GM12878 (cell line): ENCODE results near the gene DNMT3L. TPM values are rescaled to one million over a fixed set of nuclear protein-coding genes. Genes with fewer than 3 reads are reported as not detected.
A peak's percentile ranks its signal among the peaks of the same experiment; 100 is the strongest.
"Not testable (repeated sequence)": the region's sequence is repeated elsewhere in the genome, so short reads cannot be mapped to it uniquely, and the experiment has no call there.

Experiments
- ATAC-seq: fragments of 200-7000 bp; cut with Tn5 transposase; 3 replicates; pipeline ENCODE4 v1.9.1; 2020; ENCODE audit warnings: mild to moderate bottlenecking, moderate library complexity
- BruUV-seq: library from RNA; stranded (reverse); fragments of 400-500 nt; replicated peaks from 2 replicates; lab custom pipeline; 2021; lab: Mats Ljungman, UMichigan
- CTCF ChIA-PET: fragments of 300-600 bp; sonication (Branson Sonifier 250); formaldehyde crosslinking; extraction: SDS; loops from one replicate; lab custom pipeline; 2021; ENCODE audit warnings: inconsistent platforms; lab: Yijun Ruan, JAX
- POLR2A ChIA-PET: fragments of 350-600 bp; formaldehyde crosslinking; extraction: SDS; loops from one replicate; lab custom pipeline; 2021; ENCODE audit warnings: inconsistent platforms; lab: Charles Lee
- RAD21 ChIA-PET: fragments of 300-600 bp; sonication (Branson Sonifier 250); formaldehyde crosslinking; loops from one replicate; lab custom pipeline; 2023; ENCODE audit warnings: antibody characterized with exemption; ENCODE audit not compliant: unreplicated experiment; lab: Charles Lee
- SMC1A ChIA-PET: fragments of 300-600 bp; sonication (Branson Sonifier 250); formaldehyde crosslinking; loops from one replicate; lab custom pipeline; 2023; ENCODE audit not compliant: unreplicated experiment, uncharacterized antibody; lab: Charles Lee
- DNase-seq: peaks from one replicate; pipeline ENCODE4 v3.0.0-alpha.2; 2011; ENCODE audit warnings: low read depth, low spot score
- FAIRE-seq: peaks from 3 replicates; lab custom pipeline; 2011; peaks lifted over from hg19 to GRCh38; lab: Jason Lieb, UNC
- H2AFZ ChIP-seq: 2 replicates; pipeline ENCODE4 v1.6.0; 2011; ENCODE audit warnings: low read depth, low read length, control low read depth; ENCODE audit not compliant: control insufficient read depth
- H3K27ac ChIP-seq: 2 replicates; pipeline ENCODE4 v1.5.1; 2011; ENCODE audit warnings: control low read depth; ENCODE audit not compliant: control insufficient read depth, insufficient read depth
- H3K27me3 ChIP-seq, 2 experiments: replicated peaks in 1 of 2; 2 replicates each; pipeline versions ENCODE4 v1.6.0 to v1.6.1; 2011; ENCODE audit warnings: low read length in 1 of 2; ENCODE audit not compliant: control insufficient read depth in 2 of 2, insufficient read depth in 2 of 2
- H3K36me3 ChIP-seq, 2 experiments: 2 replicates each; pipeline ENCODE4 v1.5.1; 2011; ENCODE audit warnings: low read length in 1 of 2; ENCODE audit not compliant: control insufficient read depth in 2 of 2, insufficient read depth in 2 of 2
- H3K4me1 ChIP-seq: 2 replicates; pipeline ENCODE4 v1.6.1; 2011; ENCODE audit warnings: mild to moderate bottlenecking, low read length, moderate library complexity, mixed read lengths; ENCODE audit not compliant: control insufficient read depth, insufficient read depth
- H3K4me2 ChIP-seq: 2 replicates; pipeline ENCODE4 v1.6.0; 2011; ENCODE audit warnings: control low read depth; ENCODE audit not compliant: control insufficient read depth, insufficient read depth
- H3K4me3 ChIP-seq: fragments of 200-600 bp; sonication (generic); 2 replicates; pipeline ENCODE4 v1.5.1; 2016
- H3K79me2 ChIP-seq: 2 replicates; pipeline ENCODE4 v1.6.0; 2011; ENCODE audit warnings: low read length; ENCODE audit not compliant: control insufficient read depth, insufficient read depth
- H3K9ac ChIP-seq: 2 replicates; pipeline ENCODE4 v1.8.0; 2011; ENCODE audit warnings: low read length, control low read depth, mixed read lengths; ENCODE audit not compliant: control insufficient read depth, insufficient read depth
- H3K9me3 ChIP-seq: replicated peaks from 3 replicates; pipeline ENCODE4 v1.5.1; 2011; ENCODE audit warnings: mild to moderate bottlenecking, low read length; ENCODE audit not compliant: control insufficient read depth, insufficient read depth
- H4K20me1 ChIP-seq: 2 replicates; pipeline ENCODE4 v1.6.0; 2011; ENCODE audit not compliant: control insufficient read depth, insufficient read depth
- CREB1 ChIP-seq: IDR thresholded peaks from 2 replicates; pipeline ENCODE4 v1.6.1; 2012; ENCODE audit warnings: low read depth, mild to moderate bottlenecking, inconsistent platforms
- IRF5 ChIP-seq: fragments of 450-650 bp; IDR thresholded peaks from 2 replicates; pipeline ENCODE4 v1.6.1; 2017; ENCODE audit warnings: borderline replicate concordance
- POU2F2 ChIP-seq: IDR thresholded peaks from 3 replicates; pipeline ENCODE4 v1.6.1; 2011; ENCODE audit warnings: low read depth, mild to moderate bottlenecking, low read length, borderline replicate concordance
- TCF12 ChIP-seq: IDR thresholded peaks from 2 replicates; pipeline ENCODE4 v1.6.1; 2011; ENCODE audit warnings: low read depth, mild to moderate bottlenecking, low read length
- YY1 ChIP-seq: IDR thresholded peaks from 2 replicates; pipeline ENCODE4 v1.6.1; 2011; ENCODE audit warnings: low read depth, mild to moderate bottlenecking, low read length
- ZNF274 ChIP-seq: IDR thresholded peaks from one replicate; pipeline ENCODE4 v1.8.0; 2011; ENCODE audit not compliant: insufficient read length, insufficient read depth
- WGBS: methylation state at CpG from one replicate; pipeline ENCODE4 v1.1.6; 2016; ENCODE audit warnings: low lambda C conversion rate; ENCODE audit not compliant: insufficient replicate concordance, insufficient coverage; ENCODE audit errors: missing lambda C conversion rate; 5-methylcytosine and 5-hydroxymethylcytosine counted together
- in situ Hi-C: fragments of 300-500 bp; cut with MboI; formaldehyde crosslinking; loops from 9 replicates; pipeline ENCODE4 v1.14.3; 2018; ENCODE audit warnings: mixed read lengths
- intact Hi-C: fragments of 100-400 bp; cut with micrococcal nuclease; formaldehyde crosslinking; loops from one replicate; pipeline ENCODE4 v1.14.2; 2022; ENCODE audit not compliant: unreplicated experiment
- polyA plus RNA-seq, 11 experiments: library from polyadenylated mRNA; depleted of rRNA in 4 of 11; unstranded in 6 of 11; stranded (reverse) in 5 of 11; fragments of >200 nt; fragmentation: Nextera tagmentation in 4 of 11; fragmentation: Illumina TruSeq in 1 of 11; extraction: Ambion mirVana in 4 of 11; extraction: Trizol in 1 of 11; gene quantifications; 1 replicate in 1 of 11; 2 replicates in 10 of 11; pipeline versions ENCODE4 v1.2.1 to v1.2.3, GENCODE V29; 2011 to 2016; ENCODE audit warnings: inconsistent platforms in 2 of 11, missing spikeins in 2 of 11, low read depth in 1 of 11
- small RNA-seq: library from RNA; depleted of rRNA; stranded (forward); fragments of <200 nt; gene quantifications from one replicate; pipeline ENCODE3, GENCODE V24; 2014
- total RNA-seq, 4 experiments: library from RNA; depleted of rRNA in 3 of 4; stranded (reverse); fragments of >200 nt in 3 of 4; fragmentation: Illumina TruSeq in 1 of 4; extraction: Trizol in 1 of 4; gene quantifications; 2 replicates each; pipeline versions ENCODE4 v1.2.1 to v1.2.3, GENCODE V29; 2013 to 2021

DNMT3L gene
- total and polyA plus RNA-seq, 10 of the 15 experiments (the other 5 are each of a cell fraction or from before 2014, with no cell fraction given) = not detected

GRCh38 chr21:44199448-44199847 is 62.2 kb downstream of the DNMT3L start:
- no peak for TF ChIP-seq ZNF274
- peak; percentile 64; the same call in 1 of the 2 replicates for TF ChIP-seq YY1
- TF ChIP-seq POU2F2 = peak; percentile 94; the same call in 2 of the 3 replicates
- TF ChIP-seq TCF12 = peak; percentile 31; the same call in 1 of the 2 replicates
- no peak for TF ChIP-seq IRF5
- TF ChIP-seq CREB1 = no peak
- Histone ChIP-seq H3K4me2 (no peak overlapping the region), H3K79me2 (no peaks in the 10 kb centered on the region), H3K27me3 (no peaks in the 10 kb centered on the region), H3K27ac (no peak overlapping the region), H3K9me3 (no peaks in the 10 kb centered on the region), H4K20me1 (no peaks in the 10 kb centered on the region), H2AFZ (no peak overlapping the region), H3K4me1 (no peaks in the 10 kb centered on the region), H3K9ac (no peak overlapping the region), H3K36me3 (no peaks in the 10 kb centered on the region), H3K4me3 (no peak overlapping the region)
- ChIA-PET POLR2A (no interaction called here), SMC1A (no interaction called here), RAD21 (no interaction called here), CTCF (no interaction called here)
- in situ Hi-C loops (no loop called here), intact Hi-C loops (no loop called here)
- ATAC-seq = no peak
- DNase-seq = no peak
- 74% methylated on average over 15 of the region's 15 CpGs for WGBS
- no peak for FAIRE-seq
- no TSS peak for BruUV-seq

GRCh38 chr21:44197156-44197516 is 64.6 kb downstream of the DNMT3L start:
- CTCF ChIA-PET, H3K27me3 ChIP-seq, SMC1A ChIA-PET, H3K79me2 ChIP-seq, H3K4me3 ChIP-seq, H3K9me3 ChIP-seq, POLR2A ChIA-PET, H3K4me2 ChIP-seq, H4K20me1 ChIP-seq, H3K27ac ChIP-seq, H3K9ac ChIP-seq, H2AFZ ChIP-seq, RAD21 ChIA-PET, H3K36me3 ChIP-seq, intact Hi-C loops, BruUV-seq, ATAC-seq, in situ Hi-C loops, H3K4me1 ChIP-seq, DNase-seq, FAIRE-seq: not testable (repeated sequence)
- WGBS = 89% methylated on average over 9 of the region's 21 CpGs

Small RNA genes within 50 kb of the gene (small RNA-seq; reads per million reads assigned to genes)
- gene AP001059.3 = not detected

Other genes starting within 250 kb of the DNMT3L start
Only the 7 nearest of the 9 such genes appear.
- gene PWP2, start 154.5 kb downstream of the DNMT3L start, total RNA-seq (2014; rRNA removed) = 8.6 and 9.4 TPM in 2 replicates
- gene PWP2, start 154.5 kb downstream of the DNMT3L start, total RNA-seq (2014; rRNA removed; fragmentation: Illumina TruSeq; extraction: Trizol) = 0.72 and 1.2 TPM in 2 replicates
- gene PWP2, start 154.5 kb downstream of the DNMT3L start, total RNA-seq (2021) = 2.5 and 2.8 TPM in 2 replicates
- 2.6 and 5.2 TPM in 2 replicates for gene PWP2, start 154.5 kb downstream of the DNMT3L start, polyA plus RNA-seq (2011; rRNA removed)
- 2.1 TPM in 2 replicates for gene PWP2, start 154.5 kb downstream of the DNMT3L start, polyA plus RNA-seq (2014; fragmentation: Illumina TruSeq; extraction: Trizol)
- under 1 TPM; 0.03 to 0.09 TPM for gene PWP2, start 154.5 kb downstream of the DNMT3L start, polyA plus RNA-seq (2014; fragmentation: Nextera tagmentation; extraction: Ambion mirVana)
- 4.2 and 5.5 TPM in 2 replicates for gene PWP2, start 154.5 kb downstream of the DNMT3L start, polyA plus RNA-seq (2014; rRNA removed)
- 1 to 10 TPM; 1.8 to 1.9 TPM for gene PWP2, start 154.5 kb downstream of the DNMT3L start, polyA plus RNA-seq (2016; fragmentation: Nextera tagmentation; extraction: Ambion mirVana)
- gene GATD3, start 128.2 kb downstream of the DNMT3L start, total RNA-seq (2014; rRNA removed) = 9.0 and 12.2 TPM in 2 replicates
- 6.0 and 8.4 TPM in 2 replicates for gene GATD3, start 128.2 kb downstream of the DNMT3L start, total RNA-seq (2014; rRNA removed; fragmentation: Illumina TruSeq; extraction: Trizol)
- gene GATD3, start 128.2 kb downstream of the DNMT3L start, total RNA-seq (2021) = 13.5 and 20.7 TPM in 2 replicates
- 9.7 and 19.4 TPM in 2 replicates for gene GATD3, start 128.2 kb downstream of the DNMT3L start, polyA plus RNA-seq (2011; rRNA removed)
- gene GATD3, start 128.2 kb downstream of the DNMT3L start, polyA plus RNA-seq (2014; fragmentation: Illumina TruSeq; extraction: Trizol) = 4.8 and 10.0 TPM in 2 replicates
- 1 to 10 TPM; 1.5 to 2.1 TPM for gene GATD3, start 128.2 kb downstream of the DNMT3L start, polyA plus RNA-seq (2014; fragmentation: Nextera tagmentation; extraction: Ambion mirVana)
- 15.2 and 15.3 TPM in 2 replicates for gene GATD3, start 128.2 kb downstream of the DNMT3L start, polyA plus RNA-seq (2014; rRNA removed)
- gene GATD3, start 128.2 kb downstream of the DNMT3L start, polyA plus RNA-seq (2016; fragmentation: Nextera tagmentation; extraction: Ambion mirVana) = 10 to 100 TPM; 12.9 to 16.7 TPM
- 5.6 and 6.3 TPM in 2 replicates for gene ICOSLG, start 21.0 kb downstream of the DNMT3L start, total RNA-seq (2014; rRNA removed)
- 3.5 and 3.8 TPM in 2 replicates for gene ICOSLG, start 21.0 kb downstream of the DNMT3L start, total RNA-seq (2014; rRNA removed; fragmentation: Illumina TruSeq; extraction: Trizol)
- 15.1 and 16.4 TPM in 2 replicates for gene ICOSLG, start 21.0 kb downstream of the DNMT3L start, total RNA-seq (2021)
- gene ICOSLG, start 21.0 kb downstream of the DNMT3L start, polyA plus RNA-seq (2011; rRNA removed) = 6.6 and 16.3 TPM in 2 replicates
- gene ICOSLG, start 21.0 kb downstream of the DNMT3L start, polyA plus RNA-seq (2014; fragmentation: Illumina TruSeq; extraction: Trizol) = 5.1 and 13.9 TPM in 2 replicates
- gene ICOSLG, start 21.0 kb downstream of the DNMT3L start, polyA plus RNA-seq (2014; fragmentation: Nextera tagmentation; extraction: Ambion mirVana) = 1 to 10 TPM in 1 of 2 experiments, under 1 TPM in 1; 0.84 to 1.5 TPM
- 11.5 and 11.7 TPM in 2 replicates for gene ICOSLG, start 21.0 kb downstream of the DNMT3L start, polyA plus RNA-seq (2014; rRNA removed)
- 1 to 10 TPM; 5.3 to 6.2 TPM for gene ICOSLG, start 21.0 kb downstream of the DNMT3L start, polyA plus RNA-seq (2016; fragmentation: Nextera tagmentation; extraction: Ambion mirVana)
- gene AIRE, start 24.0 kb upstream of the DNMT3L start, total RNA-seq (2014; rRNA removed) = not detected in 2 replicates
- gene AIRE, start 24.0 kb upstream of the DNMT3L start, total RNA-seq (2014; rRNA removed; fragmentation: Illumina TruSeq; extraction: Trizol) = not detected in 2 replicates
- 0.10 TPM in 1 of 2 replicates, not detected in the other for gene AIRE, start 24.0 kb upstream of the DNMT3L start, total RNA-seq (2021)
- 0.03 and 0.05 TPM in 2 replicates for gene AIRE, start 24.0 kb upstream of the DNMT3L start, polyA plus RNA-seq (2011; rRNA removed)
- not detected in 2 replicates for gene AIRE, start 24.0 kb upstream of the DNMT3L start, polyA plus RNA-seq (2014; fragmentation: Illumina TruSeq; extraction: Trizol)
- not detected for gene AIRE, start 24.0 kb upstream of the DNMT3L start, polyA plus RNA-seq (2014; fragmentation: Nextera tagmentation; extraction: Ambion mirVana)
- gene AIRE, start 24.0 kb upstream of the DNMT3L start, polyA plus RNA-seq (2014; rRNA removed) = not detected in 2 replicates
- not detected for gene AIRE, start 24.0 kb upstream of the DNMT3L start, polyA plus RNA-seq (2016; fragmentation: Nextera tagmentation; extraction: Ambion mirVana)
- gene PFKL, start 38.2 kb upstream of the DNMT3L start, total RNA-seq (2014; rRNA removed) = 127 and 146 TPM in 2 replicates
- gene PFKL, start 38.2 kb upstream of the DNMT3L start, total RNA-seq (2014; rRNA removed; fragmentation: Illumina TruSeq; extraction: Trizol) = 52.6 and 56.1 TPM in 2 replicates
- gene PFKL, start 38.2 kb upstream of the DNMT3L start, total RNA-seq (2021) = 192 and 194 TPM in 2 replicates
- gene PFKL, start 38.2 kb upstream of the DNMT3L start, polyA plus RNA-seq (2011; rRNA removed) = 43.3 and 94.2 TPM in 2 replicates
- gene PFKL, start 38.2 kb upstream of the DNMT3L start, polyA plus RNA-seq (2014; fragmentation: Illumina TruSeq; extraction: Trizol) = 7.8 and 45.7 TPM in 2 replicates
- 10 to 100 TPM in 1 of 2 experiments, 1 to 10 TPM in 1; 1.2 to 11.2 TPM for gene PFKL, start 38.2 kb upstream of the DNMT3L start, polyA plus RNA-seq (2014; fragmentation: Nextera tagmentation; extraction: Ambion mirVana)
- gene PFKL, start 38.2 kb upstream of the DNMT3L start, polyA plus RNA-seq (2014; rRNA removed) = 130 and 154 TPM in 2 replicates
- 100 to 1,000 TPM; 184 to 191 TPM for gene PFKL, start 38.2 kb upstream of the DNMT3L start, polyA plus RNA-seq (2016; fragmentation: Nextera tagmentation; extraction: Ambion mirVana)
- gene CFAP410, start 77.5 kb upstream of the DNMT3L start, total RNA-seq (2014; rRNA removed) = 16.8 and 24.6 TPM in 2 replicates
- 2.6 and 2.8 TPM in 2 replicates for gene CFAP410, start 77.5 kb upstream of the DNMT3L start, total RNA-seq (2014; rRNA removed; fragmentation: Illumina TruSeq; extraction: Trizol)
- gene CFAP410, start 77.5 kb upstream of the DNMT3L start, total RNA-seq (2021) = 20.3 and 23.6 TPM in 2 replicates
- gene CFAP410, start 77.5 kb upstream of the DNMT3L start, polyA plus RNA-seq (2011; rRNA removed) = 2.8 and 5.2 TPM in 2 replicates
- 0.52 and 1.3 TPM in 2 replicates for gene CFAP410, start 77.5 kb upstream of the DNMT3L start, polyA plus RNA-seq (2014; fragmentation: Illumina TruSeq; extraction: Trizol)
- 1 to 10 TPM in 1 of 2 experiments, under 1 TPM in 1; 0.14 to 2.1 TPM for gene CFAP410, start 77.5 kb upstream of the DNMT3L start, polyA plus RNA-seq (2014; fragmentation: Nextera tagmentation; extraction: Ambion mirVana)
- 24.8 and 27.1 TPM in 2 replicates for gene CFAP410, start 77.5 kb upstream of the DNMT3L start, polyA plus RNA-seq (2014; rRNA removed)
- gene CFAP410, start 77.5 kb upstream of the DNMT3L start, polyA plus RNA-seq (2016; fragmentation: Nextera tagmentation; extraction: Ambion mirVana) = 10 to 100 TPM; 17.5 to 20.9 TPM
- 2.6 and 2.7 TPM in 2 replicates for gene TRPM2, start 91.7 kb upstream of the DNMT3L start, total RNA-seq (2014; rRNA removed)
- gene TRPM2, start 91.7 kb upstream of the DNMT3L start, total RNA-seq (2014; rRNA removed; fragmentation: Illumina TruSeq; extraction: Trizol) = 3.5 and 4.4 TPM in 2 replicates
- gene TRPM2, start 91.7 kb upstream of the DNMT3L start, total RNA-seq (2021) = 9.1 and 9.9 TPM in 2 replicates
- 0.03 and 0.17 TPM in 2 replicates for gene TRPM2, start 91.7 kb upstream of the DNMT3L start, polyA plus RNA-seq (2011; rRNA removed)
- gene TRPM2, start 91.7 kb upstream of the DNMT3L start, polyA plus RNA-seq (2014; fragmentation: Illumina TruSeq; extraction: Trizol) = 0.86 and 2.4 TPM in 2 replicates
- under 1 TPM; 0.34 to 0.82 TPM for gene TRPM2, start 91.7 kb upstream of the DNMT3L start, polyA plus RNA-seq (2014; fragmentation: Nextera tagmentation; extraction: Ambion mirVana)
- 4.1 and 4.8 TPM in 2 replicates for gene TRPM2, start 91.7 kb upstream of the DNMT3L start, polyA plus RNA-seq (2014; rRNA removed)
- gene TRPM2, start 91.7 kb upstream of the DNMT3L start, polyA plus RNA-seq (2016; fragmentation: Nextera tagmentation; extraction: Ambion mirVana) = 1 to 10 TPM; 2.5 to 3.7 TPM